ENCODE results near the gene HIPK3.
"Not testable (repeated sequence)": the region's sequence is repeated elsewhere in the genome, so short reads cannot be mapped to it uniquely, and the experiment has no call there.

HIPK3 gene
- total RNA-seq = 116 to 263 (median 163) reads per million in 3 experiments

DNA sequence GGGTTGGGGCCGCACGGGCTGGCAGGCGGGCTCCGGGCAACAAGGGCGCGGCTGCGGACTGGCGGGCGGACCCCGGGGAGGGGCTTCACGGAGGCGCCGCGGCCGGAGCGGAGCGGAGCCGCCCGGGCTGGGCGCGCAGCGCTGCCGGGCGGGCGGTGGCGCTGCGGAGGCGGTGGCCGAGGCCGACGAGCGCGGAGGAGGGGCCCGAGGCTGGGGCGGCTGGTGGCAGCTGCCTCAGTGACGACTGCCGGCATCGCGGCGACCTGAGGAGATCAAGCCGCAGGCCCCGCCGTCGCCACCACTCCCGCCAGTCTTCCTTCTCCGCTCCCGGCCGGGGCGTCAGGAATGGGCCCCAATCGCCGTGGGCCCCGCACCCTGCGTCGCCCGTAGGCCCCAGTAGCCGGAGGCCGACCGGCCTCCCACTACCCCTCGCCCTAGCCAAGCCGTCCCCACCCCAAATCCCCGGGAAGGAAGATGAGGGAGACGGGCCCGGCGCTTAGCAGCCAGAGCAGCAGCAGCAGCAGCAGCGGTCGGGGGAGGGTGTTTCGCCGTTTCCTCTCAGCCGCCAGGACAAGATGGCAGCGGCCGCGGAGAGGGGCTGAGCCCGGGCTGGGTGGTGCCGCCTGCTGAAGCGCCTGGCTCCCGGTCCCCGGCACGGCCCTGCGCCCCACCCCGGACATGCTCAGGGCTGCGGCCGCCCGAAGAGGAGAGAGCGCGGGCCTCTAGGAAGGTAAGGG lies at the start of gene HIPK3:
HIPK3 (plus strand) TSS at position 222 of the 737 bp plus-strand sequence.
- peak; percentile 73 for DNase-seq

DNA sequence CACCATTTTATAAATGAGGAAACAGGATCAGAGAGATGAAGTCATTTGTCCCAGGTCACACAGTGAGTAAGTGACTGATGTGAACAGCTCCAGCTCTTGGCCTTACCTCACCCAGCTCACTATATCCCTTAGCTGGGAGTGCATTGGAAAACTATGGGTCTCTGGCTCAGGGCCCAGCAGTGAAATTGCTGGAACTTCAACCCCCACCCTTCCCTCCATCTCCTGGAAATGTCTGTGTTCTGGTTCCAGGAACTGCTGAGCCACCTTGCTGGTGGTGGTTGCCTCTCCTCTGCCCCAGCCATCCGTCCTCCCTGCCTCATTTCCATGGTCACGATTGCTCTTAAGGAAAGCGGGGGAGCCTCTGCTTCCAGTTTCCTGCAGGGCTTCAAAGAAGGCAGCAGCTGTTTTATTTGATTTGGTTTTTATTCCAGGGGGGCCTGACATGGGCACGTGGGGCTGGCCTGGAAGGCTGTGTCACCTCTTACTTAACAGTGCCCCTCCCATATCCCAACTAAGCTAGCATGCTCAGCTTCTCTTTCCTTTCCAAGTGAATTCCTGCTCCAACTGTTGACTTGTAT lies 49.7 kb upstream of the HIPK3 start:
- no peak for DNase-seq

DNA sequence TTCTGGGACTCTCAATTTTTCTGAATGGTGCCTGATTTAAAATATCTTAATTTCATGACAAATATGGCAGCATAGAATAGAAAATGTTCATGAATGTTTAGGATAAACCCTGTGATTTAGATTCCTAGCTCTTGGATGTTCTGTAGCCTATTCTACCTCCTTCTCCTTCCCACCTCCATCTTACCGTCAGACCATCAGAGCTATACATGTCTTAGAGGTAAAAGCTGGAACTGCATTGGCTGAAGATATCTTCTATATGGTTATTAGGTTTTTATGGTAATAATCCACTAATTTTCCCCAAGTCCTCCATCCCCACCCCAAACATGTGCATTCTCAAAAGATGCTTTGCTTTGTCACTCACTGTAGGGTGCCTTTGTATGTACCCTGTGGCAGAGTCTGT lies 49.0 kb upstream of the HIPK3 start:
- DNase-seq = no peak

DNA sequence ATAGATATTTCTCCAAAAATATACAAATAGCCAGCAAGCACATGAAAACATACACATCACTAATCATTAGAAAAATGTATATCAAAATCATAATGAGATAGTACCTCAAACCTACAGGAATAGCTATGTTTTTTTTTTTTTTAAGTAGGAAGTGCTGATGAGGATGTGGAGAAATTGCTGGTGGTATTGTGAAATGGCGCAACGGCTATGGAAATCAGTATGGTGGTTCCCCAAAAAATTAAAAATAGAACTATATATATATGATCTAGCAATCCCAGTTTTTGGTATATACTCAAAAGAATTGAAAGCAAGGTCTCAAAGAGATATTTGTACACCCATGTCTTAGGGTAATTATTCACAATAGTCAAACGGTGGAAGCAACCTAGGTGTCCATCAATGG lies 46.0 kb upstream of the HIPK3 start:
- DNase-seq = no peak

DNA sequence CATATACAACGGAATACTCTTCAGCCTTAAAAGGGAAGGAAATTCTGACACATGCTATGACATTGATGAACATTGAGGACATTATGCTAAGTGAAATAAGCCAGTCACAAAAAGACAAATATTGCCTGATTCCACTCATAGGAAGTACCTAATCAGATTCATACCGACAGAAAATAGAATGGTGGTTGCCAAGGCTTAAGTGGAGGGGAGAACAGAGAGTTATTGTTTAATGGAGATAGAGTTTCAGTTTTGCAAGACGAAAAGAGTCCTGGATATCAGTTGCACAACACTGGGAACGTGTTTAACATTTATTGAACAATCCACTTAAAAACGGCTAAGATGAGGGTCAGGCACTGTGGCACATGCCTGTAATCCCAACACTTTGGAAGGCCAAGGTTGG lies 45.6 kb upstream of the HIPK3 start:
- DNase-seq = no peak

DNA sequence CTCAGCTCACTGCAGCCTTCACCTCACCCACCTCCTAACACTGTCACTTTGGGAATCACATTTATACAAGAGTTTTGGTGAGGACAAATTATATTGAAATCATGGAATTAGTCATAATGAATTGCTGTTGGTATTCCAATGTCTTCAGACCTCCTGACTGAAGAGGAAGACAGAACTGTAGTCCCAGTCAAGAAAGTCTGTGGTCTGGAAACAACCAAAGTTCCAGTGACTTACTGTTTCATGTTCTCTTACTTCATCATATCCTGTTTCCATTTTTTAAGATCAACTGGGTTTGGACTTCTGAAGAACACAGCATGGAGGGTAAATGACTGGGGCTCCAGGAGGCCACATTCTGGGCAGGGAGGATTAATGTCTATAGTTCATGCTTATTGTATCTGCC lies 43.0 kb upstream of the HIPK3 start:
- DNase-seq = no peak

DNA sequence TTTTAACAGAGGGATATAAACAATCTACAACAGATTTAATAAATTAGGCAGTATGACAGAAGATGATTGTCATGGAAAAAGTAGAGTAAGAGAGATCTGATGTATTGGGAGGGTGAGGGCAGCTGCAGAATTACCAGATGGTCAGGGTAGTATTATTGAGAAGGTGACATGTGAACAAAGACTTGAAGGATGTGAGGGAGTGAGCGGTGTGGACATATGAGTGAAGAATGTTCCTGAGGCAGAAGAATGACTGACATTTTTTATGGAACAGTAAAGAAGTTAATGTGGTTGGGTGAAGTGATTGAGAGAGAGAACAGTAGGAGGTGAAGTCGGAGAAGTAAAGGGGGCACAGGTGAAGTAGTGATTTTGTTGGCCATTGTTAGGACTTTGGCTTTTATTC lies 42.4 kb upstream of the HIPK3 start:
- DNase-seq = no peak

DNA sequence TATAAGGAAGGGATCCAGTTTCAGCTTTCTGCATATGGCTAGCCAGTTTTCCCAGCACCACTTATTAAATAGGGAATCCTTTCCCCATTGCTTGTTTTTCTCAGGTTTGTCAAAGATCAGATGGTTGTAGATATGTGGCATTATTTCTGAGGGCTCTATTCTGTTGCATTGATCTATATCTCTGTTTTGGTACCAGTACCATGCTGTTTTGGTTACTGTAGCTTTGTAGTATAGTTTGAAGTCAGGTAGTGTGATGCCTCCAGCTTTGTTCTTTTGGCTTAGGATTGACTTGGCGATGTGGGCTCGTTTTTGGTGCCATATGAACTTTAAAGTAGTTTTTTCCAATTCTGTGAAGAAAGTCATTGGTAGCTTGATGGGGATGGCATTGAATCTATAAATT lies 40.5 kb upstream of the HIPK3 start:
- not testable (repeated sequence) for DNase-seq

DNA sequence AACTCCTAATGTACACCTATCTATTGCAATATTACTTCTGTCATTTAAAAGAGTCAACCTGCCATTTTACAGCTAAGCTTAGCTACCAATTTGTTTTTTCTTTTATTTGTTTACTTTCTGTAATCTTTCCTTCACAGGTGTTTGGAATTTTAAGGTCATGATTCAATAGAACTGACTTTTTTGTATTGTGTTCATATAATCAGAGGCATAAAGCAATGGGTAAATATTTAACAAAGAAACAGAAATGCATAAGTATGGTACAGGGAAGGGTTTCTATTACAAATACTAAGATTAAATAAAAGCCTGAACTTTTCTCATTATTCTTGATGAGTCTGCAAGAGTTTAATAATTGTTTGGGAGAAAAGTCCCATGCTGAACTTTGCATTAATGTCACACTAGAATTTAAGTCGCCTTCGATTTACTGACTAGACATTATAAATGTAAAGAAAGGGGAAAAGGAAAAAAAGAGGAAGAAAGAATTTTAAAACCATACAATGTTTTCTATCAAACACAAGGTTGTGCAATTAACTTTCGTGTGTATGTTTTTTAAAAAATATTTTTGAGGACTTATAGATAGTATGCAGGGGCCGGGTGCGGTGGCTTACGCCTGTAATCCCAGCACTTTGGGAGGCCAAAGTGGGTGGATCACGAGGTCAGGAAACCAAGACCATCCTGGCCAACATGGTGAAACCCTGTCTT lies 35.0 kb upstream of the HIPK3 start:
- DNase-seq = no peak

DNA sequence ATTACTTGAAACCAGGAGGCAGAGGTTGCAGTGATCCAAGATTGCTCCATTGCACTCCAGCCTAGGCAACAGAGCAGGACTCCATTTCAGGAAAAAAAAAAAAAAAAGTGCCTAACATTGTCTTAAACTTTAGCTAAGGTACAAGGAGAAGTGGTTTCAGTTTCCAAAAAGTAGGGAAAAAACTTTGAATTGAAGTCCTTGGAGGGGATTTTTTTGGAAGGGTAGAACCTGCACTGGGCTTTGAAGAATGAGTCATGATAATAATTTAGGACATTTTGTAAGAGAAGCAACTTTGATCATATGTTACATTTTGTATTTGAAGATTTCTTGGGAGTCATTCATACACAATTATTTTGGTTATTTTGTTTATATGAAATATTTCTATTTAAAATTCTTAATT lies 31.8 kb upstream of the HIPK3 start:
- DNase-seq = no peak

DNA sequence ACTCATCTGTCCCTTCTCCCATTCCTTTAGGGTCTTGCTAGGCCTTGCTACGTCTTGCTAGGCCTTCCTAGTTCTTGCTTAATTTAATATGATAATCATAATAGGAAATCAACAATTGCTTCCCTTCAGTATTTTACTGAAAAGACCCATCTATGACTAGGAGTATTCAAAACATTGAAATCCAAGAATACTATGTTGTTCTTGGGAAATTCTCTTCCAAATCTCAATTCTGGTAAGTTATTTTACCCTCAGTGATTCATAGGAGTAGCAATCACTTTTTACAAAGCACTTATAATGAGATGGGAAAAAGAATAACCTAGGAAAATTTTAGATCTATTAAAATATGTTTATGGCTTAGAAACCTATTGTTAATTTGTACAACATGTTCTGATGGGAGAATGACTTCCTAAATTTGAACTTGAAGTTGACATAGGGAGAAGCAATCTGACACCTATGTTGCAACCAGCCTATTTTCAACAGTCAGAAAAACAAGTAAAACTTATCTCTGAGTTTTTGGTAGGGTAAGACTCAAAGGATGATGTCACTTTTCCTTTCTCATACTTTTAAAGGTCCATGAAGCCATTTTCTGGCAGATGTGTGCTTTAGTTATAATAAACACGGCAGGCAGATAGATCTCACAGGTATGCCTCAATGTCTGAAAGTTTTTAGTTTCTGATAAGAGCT lies 29.5 kb upstream of the HIPK3 start:
- no peak for DNase-seq

DNA sequence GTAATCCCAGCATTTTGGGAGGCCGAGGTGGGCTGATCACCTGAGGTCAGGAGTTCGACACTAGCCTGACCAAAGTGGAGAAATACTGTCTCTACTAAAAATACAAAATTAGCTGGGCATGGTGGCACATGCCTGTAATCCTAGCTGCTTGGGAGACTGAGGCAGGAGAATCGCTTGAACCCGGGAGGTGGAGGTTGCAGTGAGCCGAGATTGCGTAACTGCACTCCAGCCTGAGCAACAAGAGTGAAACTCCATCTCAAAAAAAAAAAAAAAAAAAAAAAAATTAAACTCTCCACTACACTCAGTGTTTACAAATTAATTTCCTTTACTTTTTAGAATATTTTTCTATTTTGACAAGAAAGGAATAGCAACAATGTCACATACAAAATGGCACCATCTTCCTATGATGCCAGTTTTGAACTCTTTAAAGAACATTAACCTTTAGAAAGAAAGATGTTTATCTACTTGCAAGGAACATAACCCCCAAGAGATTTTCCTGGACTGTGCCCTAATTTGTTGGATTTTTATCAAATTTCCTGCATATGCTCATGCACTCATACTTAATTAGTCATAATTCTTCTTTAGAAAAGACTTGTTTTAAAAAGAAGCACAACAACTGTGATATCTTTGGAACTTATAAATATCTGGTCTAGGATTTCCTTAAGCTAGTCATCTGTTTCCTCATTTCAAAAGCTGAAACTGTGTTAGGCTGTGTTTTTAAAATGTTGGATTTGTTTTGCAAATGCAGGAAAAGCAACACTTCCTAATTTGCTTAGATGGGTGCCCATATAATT lies 22.6 kb upstream of the HIPK3 start:
- DNase-seq = no peak

DNA sequence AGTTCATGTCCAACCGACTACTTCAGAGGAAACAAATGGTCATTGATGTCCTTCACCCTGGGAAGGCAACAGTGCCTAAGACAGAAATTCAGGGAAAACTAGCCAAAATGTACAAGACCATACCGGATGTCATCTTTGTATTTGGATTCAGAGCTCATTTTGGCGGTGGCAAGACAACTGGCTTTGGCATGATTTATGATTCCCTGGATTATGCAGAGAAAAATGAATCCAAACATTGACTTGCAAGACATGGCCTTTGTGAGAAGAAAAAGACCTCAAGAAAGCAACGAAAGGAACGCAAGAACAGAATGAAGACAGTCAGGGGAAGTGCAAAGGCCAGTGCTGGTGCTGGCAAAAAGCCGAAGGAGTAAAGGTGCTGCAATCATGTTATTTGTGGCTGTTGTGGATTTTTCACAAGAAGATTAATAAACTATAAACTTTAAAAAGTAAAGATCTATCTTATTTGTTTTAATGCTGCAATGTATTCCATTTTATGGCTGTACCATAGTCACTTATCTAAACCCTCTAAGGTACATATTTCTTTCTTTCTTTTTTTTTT lies 20.1 kb upstream of the HIPK3 start:
- DNase-seq = no peak

DNA sequence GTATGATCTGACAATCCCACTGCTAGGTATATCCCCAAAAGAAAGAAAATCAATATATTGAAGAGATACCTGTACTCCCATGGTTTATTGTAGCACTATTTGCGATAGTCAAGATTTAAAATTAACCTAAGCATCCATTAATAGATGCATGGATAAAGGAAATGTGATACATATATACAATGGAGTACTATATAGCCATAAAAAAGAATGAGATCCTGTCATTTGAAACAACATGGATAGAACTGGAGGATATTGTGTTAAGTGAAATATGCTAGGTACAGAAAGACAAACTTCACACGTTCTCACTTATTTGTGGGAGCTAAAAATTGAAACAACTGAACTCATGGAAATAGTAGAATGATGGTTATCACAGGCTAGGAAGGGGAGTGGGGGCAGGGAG lies 14.6 kb upstream of the HIPK3 start:
- no peak for DNase-seq

DNA sequence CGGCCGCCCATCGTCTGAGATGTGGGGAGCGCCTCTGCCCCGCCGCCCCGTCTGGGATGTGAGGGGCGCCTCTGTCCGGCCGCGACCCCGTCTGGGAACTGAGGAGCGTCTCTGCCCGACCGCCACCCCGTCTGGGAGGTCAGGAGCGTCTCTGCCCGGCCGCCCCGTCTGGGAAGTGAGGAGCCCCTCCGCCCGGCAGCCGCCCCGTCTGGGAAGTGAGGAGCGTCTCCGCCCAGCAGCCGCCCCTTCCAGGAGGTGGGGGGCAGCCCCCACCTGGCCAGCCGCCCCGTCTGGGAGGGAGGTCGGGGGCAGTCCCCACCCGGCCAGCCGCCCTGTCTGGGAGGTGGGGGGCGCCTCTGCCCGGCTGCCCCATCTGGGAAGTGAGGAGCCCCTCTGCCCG lies 13.5 kb upstream of the HIPK3 start:
- DNase-seq = not testable (repeated sequence)

DNA sequence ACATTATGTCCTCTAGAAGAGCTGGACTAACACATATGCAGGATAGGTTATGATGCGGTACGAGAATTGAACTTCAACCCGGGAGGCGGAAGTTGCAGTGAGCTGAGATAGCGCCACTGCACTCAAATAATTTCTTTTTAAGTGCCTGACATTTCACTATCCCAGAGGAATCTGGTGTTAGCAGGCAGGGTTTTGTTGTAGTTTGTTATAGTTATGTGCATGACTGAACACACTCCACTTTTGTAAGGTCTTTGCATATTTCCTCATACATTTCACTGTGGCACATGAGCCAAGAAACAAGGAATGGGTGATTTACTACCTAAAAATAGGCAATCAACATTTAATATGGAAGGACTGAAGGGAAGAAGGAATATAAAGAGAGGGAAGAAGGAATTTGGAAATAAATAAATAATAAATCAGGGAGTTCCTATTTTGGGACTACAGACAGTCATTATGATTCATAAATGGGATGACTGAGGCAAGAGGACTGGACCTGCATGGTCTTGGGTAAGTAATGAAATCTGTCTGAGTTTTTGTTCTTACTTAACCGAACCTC lies 8.7 kb upstream of the HIPK3 start:
- no peak for DNase-seq

DNA sequence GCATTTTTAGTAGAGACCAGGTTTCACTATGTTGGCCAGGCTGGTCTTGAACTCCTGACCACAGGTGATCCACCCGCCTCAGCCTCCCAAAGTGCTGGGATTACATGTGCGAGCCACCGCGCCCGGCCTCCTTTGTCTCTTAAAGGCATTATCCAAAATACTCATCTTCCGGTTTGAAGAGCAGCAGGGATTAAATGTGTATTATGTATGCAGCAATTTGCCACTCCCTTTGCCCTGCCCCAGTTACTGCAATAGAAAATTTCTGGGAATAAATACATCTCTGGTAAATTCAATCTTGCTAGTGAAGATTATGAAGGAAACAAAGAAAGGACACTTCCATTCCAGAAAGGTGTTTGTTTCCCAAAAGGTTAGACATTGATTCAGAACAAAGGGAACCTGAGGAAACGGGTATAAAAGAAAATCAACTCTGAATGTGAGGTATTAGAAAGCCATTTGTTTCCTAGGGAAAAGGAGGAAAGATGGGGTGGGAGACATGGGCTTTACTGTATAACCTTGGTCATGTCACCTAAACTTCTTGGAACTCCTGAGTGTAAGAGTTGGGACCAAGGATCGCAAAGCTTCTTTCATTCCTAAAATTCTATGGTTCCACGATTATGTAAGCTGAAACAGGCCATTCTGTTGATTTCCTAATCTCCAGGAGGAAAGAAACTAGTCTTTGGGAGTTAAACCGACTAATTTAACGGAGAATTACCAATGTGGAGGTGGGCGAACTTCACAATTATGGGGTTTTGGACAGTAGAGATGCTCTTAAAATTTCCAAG lies 959 bp upstream of the HIPK3 start:
- DNase-seq = no peak

DNA sequence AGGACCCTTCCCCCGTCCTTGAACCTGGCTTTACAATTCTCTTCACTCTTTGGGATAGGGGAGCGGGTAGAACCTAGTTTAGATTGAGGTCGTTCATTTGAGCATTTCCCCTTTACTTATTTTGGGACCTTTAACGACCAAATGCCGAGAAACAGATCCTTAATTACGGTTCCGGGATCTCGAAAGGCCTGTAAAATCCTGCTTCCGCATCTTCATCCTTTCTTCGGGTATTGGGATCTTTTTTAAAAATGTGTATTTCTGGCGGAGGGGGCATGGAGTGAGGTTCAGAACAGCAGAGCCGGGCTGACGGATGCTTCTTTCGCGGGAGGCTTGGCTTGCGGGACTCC lies 395 bp upstream of the HIPK3 start:
- DNase-seq = no peak

DNA sequence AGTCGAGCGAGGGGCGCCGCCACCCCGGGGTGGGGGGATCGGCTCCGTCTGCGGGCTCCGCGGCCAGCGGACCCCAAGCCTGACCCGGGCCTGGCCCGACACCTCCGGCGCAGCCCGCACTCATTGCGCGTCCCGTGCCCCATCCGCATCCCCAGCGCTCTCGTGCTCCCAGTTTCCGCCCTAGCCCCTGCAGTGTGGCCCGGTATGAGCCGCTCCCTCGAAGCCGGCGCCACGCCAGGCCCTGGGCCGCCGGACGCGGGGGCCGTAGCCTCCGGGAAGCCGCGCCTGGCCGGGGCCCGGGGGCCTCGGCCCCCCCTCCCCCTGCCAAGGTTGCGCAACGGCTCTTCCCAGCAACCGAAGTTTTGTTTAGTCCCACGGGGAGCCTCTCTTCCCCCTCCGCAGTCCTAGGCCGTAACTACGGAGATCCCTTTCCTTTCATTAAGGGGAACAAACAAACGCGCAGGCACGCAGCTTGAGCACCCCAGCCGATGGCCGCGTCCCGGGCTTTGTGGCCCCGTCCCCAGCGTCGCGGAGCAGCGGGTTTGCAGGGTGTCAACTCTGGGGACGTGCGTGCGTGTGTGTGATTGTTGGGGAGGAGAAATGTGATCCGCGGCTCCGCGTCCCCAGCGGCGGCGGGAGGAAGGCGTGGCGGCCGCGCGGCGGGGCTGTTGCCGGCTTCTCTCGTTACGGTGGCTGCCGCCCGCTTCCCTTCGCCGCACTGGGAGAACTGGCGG lies 883 bp downstream of the HIPK3 start:
- peak; percentile 77 for DNase-seq

DNA sequence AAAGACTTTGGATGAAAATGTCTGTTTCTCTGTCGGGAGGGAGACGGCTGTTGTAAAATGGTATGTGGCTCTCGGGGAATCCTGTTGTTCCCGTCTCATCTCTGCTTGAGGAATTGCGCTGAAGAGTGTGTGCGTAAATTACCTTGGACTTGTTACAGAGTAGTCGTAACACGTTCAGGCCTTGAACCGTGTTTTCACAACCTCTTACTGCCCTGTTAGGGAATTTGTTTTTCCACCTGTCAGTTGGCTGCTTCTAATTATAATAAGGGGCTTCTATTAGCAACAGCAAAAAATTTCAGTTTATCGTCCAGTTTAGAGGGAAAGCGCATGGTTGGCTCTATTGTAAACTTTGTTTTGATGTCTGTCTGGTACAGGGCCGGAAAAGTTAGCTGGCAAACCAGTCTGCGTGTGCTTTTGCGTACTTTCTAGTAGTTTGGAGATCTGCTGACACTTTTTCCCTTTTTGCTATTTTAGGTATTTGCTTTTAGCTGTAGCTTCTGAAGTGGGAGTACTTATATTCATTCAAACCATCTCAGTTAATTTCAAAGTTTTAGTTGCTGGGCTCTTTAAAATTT lies 1.5 kb downstream of the HIPK3 start:
- DNase-seq = peak; percentile 35
